H1 (cell line): ENCODE measurements around the gene TPPP. TPM values are rescaled to one million over a fixed set of nuclear protein-coding genes. Genes with fewer than 3 reads are reported as not detected.

Experiments used
- CTCF ChIA-PET: fragments of 300-600 bp; sonication (Branson Sonifier 250); formaldehyde crosslinking; loops from one replicate; lab custom pipeline; 2021; ENCODE audit not compliant: partially characterized antibody; lab: Charles Lee
- POLR2A ChIA-PET: fragments of 300-600 bp; sonication (Branson Sonifier 250); formaldehyde crosslinking; loops from one replicate; lab custom pipeline; 2021; ENCODE audit warnings: inconsistent platforms; ENCODE audit not compliant: partially characterized antibody; lab: Charles Lee
- DNase-seq, 2 experiments: peaks; one replicate each; pipeline versions ENCODE4 v3.0.0 to v3.0.0-alpha.2; 2010 to 2022; ENCODE audit warnings: low spot score in 2 of 2, low read depth in 1 of 2, mixed read lengths in 1 of 2
- FAIRE-seq: peaks from 2 replicates; lab custom pipeline; 2011; peaks lifted over from hg19 to GRCh38; lab: Jason Lieb, UNC
- H2AFZ ChIP-seq: 2 replicates; pipeline ENCODE4 v1.8.1; 2012; ENCODE audit warnings: low read length, inconsistent platforms
- H2AK5ac ChIP-seq: 2 replicates; pipeline ENCODE4 v1.6.1; 2013; ENCODE audit warnings: low read depth, low read length
- H2BK120ac ChIP-seq: replicated peaks from 2 replicates; pipeline ENCODE3; 2013; ENCODE audit warnings: low read depth, low read length, inconsistent platforms
- H2BK12ac ChIP-seq: 2 replicates; pipeline ENCODE4 v1.6.1; 2013; ENCODE audit warnings: low read depth, low read length
- H2BK15ac ChIP-seq: 2 replicates; pipeline ENCODE4 v1.6.1; 2013; ENCODE audit warnings: low read length
- H2BK20ac ChIP-seq: 2 replicates; pipeline ENCODE4 v1.6.1; 2013; ENCODE audit warnings: low read length
- H2BK5ac ChIP-seq: 2 replicates; pipeline ENCODE4 v1.6.1; 2013; ENCODE audit warnings: low read depth, low read length
- H3K14ac ChIP-seq: 2 replicates; pipeline ENCODE4 v1.6.1; 2013; ENCODE audit warnings: inconsistent platforms; ENCODE audit not compliant: insufficient read length
- H3K18ac ChIP-seq: 2 replicates; pipeline ENCODE4 v1.6.1; 2013; ENCODE audit warnings: low read length; ENCODE audit errors: extremely low read depth
- H3K23ac ChIP-seq: 2 replicates; pipeline ENCODE4 v1.6.1; 2013; ENCODE audit warnings: inconsistent platforms; ENCODE audit not compliant: insufficient read length
- H3K23me2 ChIP-seq: 2 replicates; pipeline ENCODE4 v1.6.1; 2013; ENCODE audit warnings: low read depth, low read length
- H3K27ac ChIP-seq: 2 replicates; pipeline ENCODE4 v1.6.1; 2011; ENCODE audit warnings: low read depth, low read length, inconsistent platforms
- H3K27me3 ChIP-seq, 4 experiments: replicated peaks in 1 of 4; 1 replicate in 1 of 4; 2 replicates in 3 of 4; pipeline versions ENCODE4 v1.6.1 to v1.8.1; 2011 to 2013; ENCODE audit warnings: low read length in 3 of 4, mild to moderate bottlenecking in 3 of 4, inconsistent platforms in 2 of 4, mixed read lengths in 2 of 4, moderate library complexity in 1 of 4; ENCODE audit not compliant: control insufficient read depth in 3 of 4, insufficient read depth in 3 of 4; ENCODE audit errors: extremely low read depth in 1 of 4
- H3K36me3 ChIP-seq, 4 experiments: 2 replicates each; pipeline versions ENCODE4 v1.6.1 to v1.8.1; 2011 to 2013; ENCODE audit warnings: mild to moderate bottlenecking in 4 of 4, low read length in 3 of 4, moderate library complexity in 2 of 4, control low read depth in 1 of 4, inconsistent platforms in 1 of 4; ENCODE audit not compliant: insufficient read depth in 4 of 4, control insufficient read depth in 2 of 4
- H3K4ac ChIP-seq: replicated peaks from 2 replicates; pipeline ENCODE3; 2013; ENCODE audit warnings: low read length, low read depth, mixed read lengths, inconsistent platforms; ENCODE audit not compliant: insufficient read length
- H3K4me1 ChIP-seq, 4 experiments: replicated peaks in 1 of 4; 1 replicate in 1 of 4; 2 replicates in 3 of 4; pipeline versions ENCODE4 v1.6.1 to v1.8.1; 2011 to 2013; ENCODE audit warnings: low read length in 3 of 4, inconsistent platforms in 2 of 4, mixed read lengths in 1 of 4; ENCODE audit not compliant: insufficient read depth in 4 of 4, control insufficient read depth in 3 of 4
- H3K4me2 ChIP-seq, 2 experiments: 2 replicates each; pipeline versions ENCODE4 v1.6.1 to v1.8.1; 2011 to 2013; ENCODE audit warnings: low read depth in 2 of 2, low read length in 2 of 2, control low read depth in 1 of 2, inconsistent platforms in 1 of 2, mild to moderate bottlenecking in 1 of 2; ENCODE audit not compliant: insufficient read depth in 1 of 2
- H3K4me3 ChIP-seq, 4 experiments: fragments of 200-600, 300-600 bp in 1 of 4; sonication (generic), shearing (Covaris generic), sonication (Bioruptor Twin) in 1 of 4; 2 replicates each; pipeline versions ENCODE4 v1.5.1 to v1.8.1; 2011 to 2016; ENCODE audit warnings: low read length in 4 of 4, low read depth in 3 of 4, control low read depth in 2 of 4, inconsistent platforms in 2 of 4, mild to moderate bottlenecking in 2 of 4, mixed read lengths in 1 of 4, moderate library complexity in 1 of 4; ENCODE audit not compliant: insufficient read depth in 2 of 4; ENCODE audit errors: extremely low read depth in 1 of 4
- H3K56ac ChIP-seq: replicated peaks from 2 replicates; pipeline ENCODE3; 2013; ENCODE audit warnings: low read depth, mild to moderate bottlenecking, mixed read lengths, low read length, inconsistent platforms; ENCODE audit not compliant: insufficient read length
- H3K79me1 ChIP-seq: 2 replicates; pipeline ENCODE4 v1.6.1; 2013; ENCODE audit warnings: low read depth, low read length, control low read depth
- H3K79me2 ChIP-seq, 2 experiments: 2 replicates each; pipeline versions ENCODE4 v1.6.1 to v1.8.1; 2012 to 2013; ENCODE audit warnings: low read length in 2 of 2, mild to moderate bottlenecking in 2 of 2, inconsistent platforms in 1 of 2; ENCODE audit not compliant: insufficient read depth in 2 of 2, control insufficient read depth in 1 of 2
- H3K9ac ChIP-seq, 4 experiments: replicated peaks in 1 of 4; 1 replicate in 1 of 4; 2 replicates in 3 of 4; pipeline versions ENCODE4 v1.6.1 to v1.8.1; 2011 to 2013; ENCODE audit warnings: low read depth in 3 of 4, low read length in 3 of 4, control low read depth in 2 of 4, mild to moderate bottlenecking in 2 of 4, moderate library complexity in 2 of 4, inconsistent platforms in 1 of 4; ENCODE audit errors: extremely low read depth in 1 of 4
- H3K9me3 ChIP-seq, 2 experiments: 2 replicates each; pipeline versions ENCODE4 v1.6.1 to v1.8.1; 2012 to 2013; ENCODE audit warnings: mild to moderate bottlenecking in 2 of 2, moderate library complexity in 2 of 2, control low read depth in 1 of 2, inconsistent platforms in 1 of 2, low read depth in 1 of 2, low read length in 1 of 2, mixed read lengths in 1 of 2; ENCODE audit not compliant: insufficient read depth in 2 of 2
- H4K20me1 ChIP-seq, 2 experiments: replicated peaks in 1 of 2; 2 replicates each; pipeline versions ENCODE3 to v1.8.1; 2011 to 2013; ENCODE audit warnings: inconsistent platforms in 2 of 2, low read length in 2 of 2, mild to moderate bottlenecking in 1 of 2; ENCODE audit not compliant: insufficient read depth in 2 of 2, control insufficient read depth in 1 of 2
- H4K5ac ChIP-seq: 2 replicates; pipeline ENCODE4 v1.6.1; 2013; ENCODE audit warnings: low read length, low read depth, mixed read lengths, inconsistent platforms; ENCODE audit not compliant: insufficient read length
- H4K8ac ChIP-seq: 2 replicates; pipeline ENCODE4 v1.8.0; 2013; ENCODE audit warnings: mild to moderate bottlenecking, moderate library complexity, low read length, inconsistent platforms; ENCODE audit not compliant: insufficient read depth; ENCODE audit errors: extremely low read depth
- H4K91ac ChIP-seq: replicated peaks from 2 replicates; pipeline ENCODE3; 2013; ENCODE audit warnings: low read length, mixed read lengths, inconsistent platforms; ENCODE audit not compliant: insufficient read length
- CEBPB ChIP-seq: IDR thresholded peaks from 2 replicates; pipeline ENCODE4 v1.6.1; 2012; ENCODE audit warnings: low read depth, low read length
- HDAC6 ChIP-seq: IDR thresholded peaks from one replicate; pipeline ENCODE4 v1.7.1; 2012; ENCODE audit warnings: low read depth, mild to moderate bottlenecking, inconsistent platforms, low read length, moderate library complexity
- WGBS, 2 experiments: shearing (Covaris generic) in 1 of 2; methylation state at CpG; one replicate each; pipeline versions ENCODE4 v1.1.6 to v1.1.7; 2013 to 2015; ENCODE audit warnings: low lambda C conversion rate in 2 of 2, mixed read lengths in 2 of 2, inconsistent platforms in 1 of 2, low coverage in 1 of 2, missing lambda C conversion rate in 1 of 2; ENCODE audit not compliant: insufficient replicate concordance in 2 of 2, insufficient coverage in 1 of 2, insufficient read length in 1 of 2; ENCODE audit errors: extremely low coverage in 1 of 2, missing lambda C conversion rate in 1 of 2; 5-methylcytosine and 5-hydroxymethylcytosine counted together
- polyA plus RNA-seq, 7 experiments: library from polyadenylated mRNA; depleted of rRNA in 3 of 7; stranded (reverse) in 5 of 7; unstranded in 2 of 7; fragments of >200 nt in 5 of 7; fragments of 200-250 nt in 2 of 7; gene quantifications; 1 replicate in 5 of 7; 2 replicates in 1 of 7; 4 replicates in 1 of 7; pipeline versions ENCODE4 v1.2.1 to v1.2.3, GENCODE V29; 2011 to 2013; ENCODE audit warnings: missing spikeins in 2 of 7, mixed read lengths in 2 of 7
- total RNA-seq: library from RNA; stranded (reverse); fragmentation: NEBNext Ultra II Directional; extraction: Animal tissue kit (Norgen Biotek cat#: 25700); gene quantifications from 2 replicates; pipeline ENCODE4 v1.2.1, GENCODE V29; 2021

The TPPP gene
- total and polyA plus RNA-seq, 2 of the 8 experiments (the other 6 are each of a cell fraction or from before 2014, with no cell fraction given) = 0.36 to 0.93 TPM

DNA sequence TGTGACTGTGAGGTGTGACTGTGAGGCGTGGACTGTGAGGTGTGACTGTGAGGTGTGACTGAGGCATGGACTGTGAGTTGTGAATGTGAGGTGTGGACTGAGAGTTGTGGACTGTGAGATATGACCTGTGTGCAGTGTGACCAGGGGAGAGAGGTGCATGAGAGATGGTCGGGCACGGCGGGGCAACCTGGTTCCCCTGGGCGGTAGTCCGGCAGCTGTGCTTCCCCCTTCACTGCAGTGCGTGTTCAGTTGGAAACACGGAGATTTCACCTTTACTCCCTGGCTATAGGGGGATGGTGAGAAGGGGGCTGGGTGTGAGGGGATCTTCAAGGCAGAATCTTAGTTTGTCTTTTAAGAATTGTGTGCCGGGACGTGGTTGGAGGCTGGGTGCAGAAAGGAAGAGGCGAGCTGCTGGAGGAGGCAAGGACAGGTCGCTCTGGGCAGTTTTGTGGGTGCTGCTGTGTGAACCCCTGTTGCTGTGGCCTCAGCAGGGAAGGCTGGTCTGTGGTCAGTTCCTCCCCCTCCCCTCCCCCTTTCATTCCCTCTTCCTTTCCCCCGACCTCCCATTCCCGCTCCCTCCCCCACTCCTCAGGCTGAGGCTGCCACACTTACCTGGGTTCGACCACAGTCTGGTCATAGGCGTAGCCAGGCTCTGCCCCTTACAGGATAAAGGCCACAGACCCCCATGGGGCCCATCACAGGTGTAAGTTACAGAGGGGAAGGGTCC is 41.7 kb downstream of the TPPP start:
- Histone ChIP-seq H2AFZ (no peak overlapping the region), H2BK12ac (no peak overlapping the region), H3K27me3 (no peaks in the 10 kb centered on the region; a peak in 1 of 7 replicates), H3K14ac (no peak overlapping the region), H3K18ac (no peak overlapping the region), H3K56ac (no peak overlapping the region), H3K4me1 (no peaks in the 10 kb centered on the region), H3K4ac (no peak overlapping the region), H3K36me3 (peaks cover 14 to 40% (median 32%) of the 10 kb centered on the region in 4 experiments), H4K5ac (no peak overlapping the region), H3K9me3 (peaks cover 5 to 12% of the 10 kb centered on the region in 2 experiments; a peak in 3 of 4 replicates), H3K9ac (no peak overlapping the region), H3K4me3 (no peak overlapping the region), H4K91ac (no peak overlapping the region), H3K79me1 (peaks cover 3% of the 10 kb centered on the region), H3K23ac (no peak overlapping the region), H3K27ac (no peak overlapping the region), H3K23me2 (no peaks in the 10 kb centered on the region; the same call in 1 of the 2 replicates)
- peak in 1 of 2 experiments; percentile 16 for DNase-seq
- no peak for TF ChIP-seq CEBPB
- no peak for TF ChIP-seq HDAC6
- TF ChIP-seq, all 59 proteins: peak for 0
- H2BK5ac ChIP-seq = no peak overlapping the region
- no peak overlapping the region for H2BK20ac ChIP-seq
- FAIRE-seq = no peak
- H4K8ac ChIP-seq = peak overlapping the region; percentile 51; the same call in 1 of the 2 replicates
- no peak overlapping the region for H3K4me2 ChIP-seq
- H2AK5ac ChIP-seq = no peak overlapping the region
- peaks cover 0 to 5% of the 10 kb centered on the region in 2 experiments for H4K20me1 ChIP-seq
- H2BK15ac ChIP-seq = no peak overlapping the region
- H2BK120ac ChIP-seq = no peak overlapping the region
- WGBS, 2 experiments = 94% methylated on average over 4 of the region's 16 CpGs; no CpG with 5 or more reads in 1 of the 2 experiments
- CTCF ChIA-PET = no interaction called here
- POLR2A ChIA-PET = interaction anchor here (2.6 to 3.8 kb wide), 2 partner anchors 9 to 11 kb away, joined by 9 to 12 read pairs; no protein-coding TSS in a partner anchor
- no peaks in the 10 kb centered on the region for H3K79me2 ChIP-seq
